SK-N-SH treated with all-trans-retinoic acid at 6 μM for 48 hours (cell line): Measurements from ENCODE around the gene CCDC170.

Source experiments
- ATAC-seq: fragments of 200-7000 bp; cut with Tn5 transposase; 3 replicates; pipeline ENCODE4 v1.9.1; 2020; ENCODE audit warnings: mild to moderate bottlenecking, moderate library complexity
- BACH2 ChIP-seq: fragments of 250-450 bp; sonication (Bioruptor Pico); IDR thresholded peaks from 2 replicates; pipeline ENCODE4 v1.9.0; 2021; ENCODE audit warnings: mild to moderate bottlenecking, borderline replicate concordance
- CSRNP3 ChIP-seq: fragments of 250-450 bp; sonication (Bioruptor Pico); IDR thresholded peaks from 2 replicates; pipeline ENCODE4 v1.5.1; 2021; ENCODE audit warnings: mild to moderate bottlenecking, moderate library complexity
- ESRRG ChIP-seq: fragments of 250-450 bp; sonication (Bioruptor Pico); IDR thresholded peaks from 2 replicates; pipeline ENCODE4 v1.6.1; 2021; ENCODE audit warnings: mild to moderate bottlenecking
- GLIS3 ChIP-seq: fragments of 250-450 bp; sonication (Bioruptor Pico); IDR thresholded peaks from 2 replicates; pipeline ENCODE4 v1.5.0; 2020; ENCODE audit warnings: mild to moderate bottlenecking, moderate library complexity
- OSR1 ChIP-seq: fragments of 250-450 bp; sonication (Bioruptor Pico); IDR thresholded peaks from 2 replicates; pipeline ENCODE4 v1.8.0; 2022; ENCODE audit warnings: moderate library complexity, mild to moderate bottlenecking, inconsistent platforms
- PPARA ChIP-seq: fragments of 250-450 bp; sonication (Bioruptor Pico); IDR thresholded peaks from 2 replicates; pipeline ENCODE4 v1.5.0; 2020; ENCODE audit warnings: mild to moderate bottlenecking, borderline replicate concordance
- RARB ChIP-seq: fragments of 250-450 bp; sonication (Bioruptor Pico); IDR thresholded peaks from 2 replicates; pipeline ENCODE4 v1.8.0; 2021; ENCODE audit warnings: mild to moderate bottlenecking, moderate library complexity
- TCF4 ChIP-seq: fragments of 250-450 bp; sonication (Bioruptor Pico); IDR thresholded peaks from 2 replicates; pipeline ENCODE4 v1.8.0; 2021; ENCODE audit warnings: mild to moderate bottlenecking, moderate library complexity, borderline replicate concordance
- TSHZ2 ChIP-seq: fragments of 250-450 bp; sonication (Bioruptor Pico); IDR thresholded peaks from 2 replicates; pipeline ENCODE4 v1.5.0; 2020; ENCODE audit warnings: mild to moderate bottlenecking, moderate library complexity
- ZC3H10 ChIP-seq: fragments of 250-450 bp; sonication (Bioruptor Pico); IDR thresholded peaks from 2 replicates; pipeline ENCODE4 v1.5.1; 2021; ENCODE audit warnings: mild to moderate bottlenecking, moderate library complexity
- ZFP3 ChIP-seq: fragments of 250-450 bp; sonication (Bioruptor Pico); IDR thresholded peaks from 2 replicates; pipeline ENCODE4 v1.5.0; 2020; ENCODE audit warnings: mild to moderate bottlenecking, moderate library complexity
- ZNF565 ChIP-seq: fragments of 450-650 bp; formaldehyde crosslinking; conservative IDR thresholded peaks from 2 replicates; pipeline ENCODE4 v1.5.0; 2020; ENCODE audit warnings: low read depth, mild to moderate bottlenecking, moderate library complexity
- ZNF70 ChIP-seq: fragments of 450-650 bp; formaldehyde crosslinking; IDR thresholded peaks from 2 replicates; pipeline ENCODE4 v1.5.0; 2020; ENCODE audit warnings: mild to moderate bottlenecking, moderate library complexity
- TF ChIP-seq, protein P1 (sequence below): fragments of 250-450 bp; sonication (Bioruptor Pico); IDR thresholded peaks from 2 replicates; pipeline ENCODE4 v1.5.1; 2020; ENCODE audit warnings: low read depth, mild to moderate bottlenecking, moderate library complexity
- TF ChIP-seq, protein P2 (sequence below): fragments of 250-450 bp; sonication (Bioruptor Pico); IDR thresholded peaks from 2 replicates; pipeline ENCODE4 v1.8.0; 2020; ENCODE audit warnings: mild to moderate bottlenecking, moderate library complexity, borderline replicate concordance
- TF ChIP-seq, protein P3 (sequence below): fragments of 250-450 bp; sonication (Bioruptor Pico); IDR thresholded peaks from 2 replicates; pipeline ENCODE4 v1.8.0; 2021; ENCODE audit warnings: low read depth, mild to moderate bottlenecking, moderate library complexity, borderline replicate concordance

The CCDC170 gene

DNA sequence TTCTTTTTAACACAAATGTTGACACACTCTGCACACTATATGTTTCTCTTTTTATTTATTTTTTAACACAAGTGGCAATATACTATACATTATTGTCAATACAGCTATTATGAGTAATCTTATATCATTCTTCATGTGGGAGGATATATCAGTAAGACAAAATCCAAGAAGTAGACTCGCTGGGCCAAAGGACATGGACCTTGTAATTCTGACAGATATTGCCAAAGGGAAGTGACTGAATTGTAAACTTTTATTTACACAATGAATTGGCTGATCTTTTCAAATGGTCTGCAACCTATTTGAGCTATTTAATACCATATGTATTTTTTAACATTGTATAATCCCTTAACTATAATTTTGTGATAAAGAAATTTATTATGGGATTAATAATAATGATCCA is 56.0 kb downstream of the CCDC170 start:
- TF ChIP-seq ZFP3 (CRISPR knock-in tag) (no peak), RARB (CRISPR knock-in tag) (no peak), CSRNP3 (CRISPR knock-in tag) (no peak), GLIS3 (CRISPR knock-in tag) (no peak), ZC3H10 (CRISPR knock-in tag) (no peak), BACH2 (CRISPR knock-in tag) (no peak), ZNF70 (CRISPR knock-in tag) (no peak), ZNF565 (CRISPR knock-in tag) (no peak), OSR1 (CRISPR knock-in tag) (no peak), TSHZ2 (CRISPR knock-in tag) (no peak), ESRRG (CRISPR knock-in tag) (no peak), PPARA (CRISPR knock-in tag) (no peak)
- TF ChIP-seq, protein P1, sequence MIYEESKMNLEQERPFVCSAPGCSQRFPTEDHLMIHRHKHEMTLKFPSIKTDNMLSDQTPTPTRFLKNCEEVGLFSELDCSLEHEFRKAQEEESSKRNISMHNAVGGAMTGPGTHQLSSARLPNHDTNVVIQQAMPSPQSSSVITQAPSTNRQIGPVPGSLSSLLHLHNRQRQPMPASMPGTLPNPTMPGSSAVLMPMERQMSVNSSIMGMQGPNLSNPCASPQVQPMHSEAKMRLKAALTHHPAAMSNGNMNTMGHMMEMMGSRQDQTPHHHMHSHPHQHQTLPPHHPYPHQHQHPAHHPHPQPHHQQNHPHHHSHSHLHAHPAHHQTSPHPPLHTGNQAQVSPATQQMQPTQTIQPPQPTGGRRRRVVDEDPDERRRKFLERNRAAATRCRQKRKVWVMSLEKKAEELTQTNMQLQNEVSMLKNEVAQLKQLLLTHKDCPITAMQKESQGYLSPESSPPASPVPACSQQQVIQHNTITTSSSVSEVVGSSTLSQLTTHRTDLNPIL (CRISPR knock-in tag), result no peak
- TF ChIP-seq, protein P2, sequence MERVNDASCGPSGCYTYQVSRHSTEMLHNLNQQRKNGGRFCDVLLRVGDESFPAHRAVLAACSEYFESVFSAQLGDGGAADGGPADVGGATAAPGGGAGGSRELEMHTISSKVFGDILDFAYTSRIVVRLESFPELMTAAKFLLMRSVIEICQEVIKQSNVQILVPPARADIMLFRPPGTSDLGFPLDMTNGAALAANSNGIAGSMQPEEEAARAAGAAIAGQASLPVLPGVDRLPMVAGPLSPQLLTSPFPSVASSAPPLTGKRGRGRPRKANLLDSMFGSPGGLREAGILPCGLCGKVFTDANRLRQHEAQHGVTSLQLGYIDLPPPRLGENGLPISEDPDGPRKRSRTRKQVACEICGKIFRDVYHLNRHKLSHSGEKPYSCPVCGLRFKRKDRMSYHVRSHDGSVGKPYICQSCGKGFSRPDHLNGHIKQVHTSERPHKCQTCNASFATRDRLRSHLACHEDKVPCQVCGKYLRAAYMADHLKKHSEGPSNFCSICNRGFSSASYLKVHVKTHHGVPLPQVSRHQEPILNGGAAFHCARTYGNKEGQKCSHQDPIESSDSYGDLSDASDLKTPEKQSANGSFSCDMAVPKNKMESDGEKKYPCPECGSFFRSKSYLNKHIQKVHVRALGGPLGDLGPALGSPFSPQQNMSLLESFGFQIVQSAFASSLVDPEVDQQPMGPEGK (CRISPR knock-in tag), result no peak
- TF ChIP-seq, protein P3, sequence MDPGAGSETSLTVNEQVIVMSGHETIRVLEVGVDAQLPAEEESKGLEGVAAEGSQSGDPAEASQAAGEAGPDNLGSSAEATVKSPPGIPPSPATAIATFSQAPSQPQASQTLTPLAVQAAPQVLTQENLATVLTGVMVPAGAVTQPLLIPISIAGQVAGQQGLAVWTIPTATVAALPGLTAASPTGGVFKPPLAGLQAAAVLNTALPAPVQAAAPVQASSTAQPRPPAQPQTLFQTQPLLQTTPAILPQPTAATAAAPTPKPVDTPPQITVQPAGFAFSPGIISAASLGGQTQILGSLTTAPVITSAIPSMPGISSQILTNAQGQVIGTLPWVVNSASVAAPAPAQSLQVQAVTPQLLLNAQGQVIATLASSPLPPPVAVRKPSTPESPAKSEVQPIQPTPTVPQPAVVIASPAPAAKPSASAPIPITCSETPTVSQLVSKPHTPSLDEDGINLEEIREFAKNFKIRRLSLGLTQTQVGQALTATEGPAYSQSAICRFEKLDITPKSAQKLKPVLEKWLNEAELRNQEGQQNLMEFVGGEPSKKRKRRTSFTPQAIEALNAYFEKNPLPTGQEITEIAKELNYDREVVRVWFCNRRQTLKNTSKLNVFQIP (CRISPR knock-in tag), result no peak
- ATAC-seq, result no peak

- TF ChIP-seq, protein P3 (CRISPR knock-in tag), result no peak
- TF ChIP-seq, protein P2 (CRISPR knock-in tag), result no peak
- no peak for TF ChIP-seq CSRNP3 (CRISPR knock-in tag)
- TF ChIP-seq TCF4, result no peak
- no peak for ATAC-seq
Measured at GRCh38 chr6:151550618-151551017, 56.8 kb downstream of the CCDC170 start.
